Ishikawa (cell line): ENCODE measurements around the gene LLGL1.

ENCODE experiments used
- CEBPB ChIP-seq: IDR thresholded peaks from 2 replicates; pipeline ENCODE4 v1.6.1; 2012
- CREB1 ChIP-seq: IDR thresholded peaks from 2 replicates; pipeline ENCODE4 v1.6.1; 2012; ENCODE audit warnings: low read depth
- EGR1 ChIP-seq: IDR thresholded peaks from 2 replicates; pipeline ENCODE4 v1.6.1; 2012
- EP300 ChIP-seq: IDR thresholded peaks from 2 replicates; pipeline ENCODE4 v1.6.1; 2012; ENCODE audit warnings: borderline replicate concordance
- FOXM1 ChIP-seq: IDR thresholded peaks from 2 replicates; pipeline ENCODE4 v1.6.1; 2012; ENCODE audit warnings: low read depth, borderline replicate concordance
- NFIC ChIP-seq: IDR thresholded peaks from 2 replicates; pipeline ENCODE4 v1.6.1; 2012
- RAD21 ChIP-seq: IDR thresholded peaks from 2 replicates; pipeline ENCODE4 v1.6.1; 2012; ENCODE audit warnings: low read depth
- REST ChIP-seq: IDR thresholded peaks from 2 replicates; pipeline ENCODE4 v1.6.1; 2012; ENCODE audit warnings: low read depth, mild to moderate bottlenecking
- TAF1 ChIP-seq: IDR thresholded peaks from 2 replicates; pipeline ENCODE4 v1.6.1; 2012; ENCODE audit warnings: low read depth, mild to moderate bottlenecking
- TCF12 ChIP-seq: IDR thresholded peaks from 2 replicates; pipeline ENCODE4 v1.6.1; 2012; ENCODE audit warnings: low read depth
- USF1 ChIP-seq: IDR thresholded peaks from 2 replicates; pipeline ENCODE4 v1.6.1; 2012
- YY1 ChIP-seq: IDR thresholded peaks from 2 replicates; pipeline ENCODE4 v1.6.1; 2012; ENCODE audit warnings: low read depth
- ZBTB7A ChIP-seq: IDR thresholded peaks from 2 replicates; pipeline ENCODE4 v1.6.1; 2012; ENCODE audit warnings: low read depth
- TF ChIP-seq, protein P1 (sequence below): IDR thresholded peaks from 2 replicates; pipeline ENCODE4 v1.6.1; 2012

Gene LLGL1

GRCh38 chr17:18203308-18203707, 22.1 kb upstream of the LLGL1 start:
- TF ChIP-seq USF1 = peak; percentile 58
- TF ChIP-seq EP300 = no peak

DNA sequence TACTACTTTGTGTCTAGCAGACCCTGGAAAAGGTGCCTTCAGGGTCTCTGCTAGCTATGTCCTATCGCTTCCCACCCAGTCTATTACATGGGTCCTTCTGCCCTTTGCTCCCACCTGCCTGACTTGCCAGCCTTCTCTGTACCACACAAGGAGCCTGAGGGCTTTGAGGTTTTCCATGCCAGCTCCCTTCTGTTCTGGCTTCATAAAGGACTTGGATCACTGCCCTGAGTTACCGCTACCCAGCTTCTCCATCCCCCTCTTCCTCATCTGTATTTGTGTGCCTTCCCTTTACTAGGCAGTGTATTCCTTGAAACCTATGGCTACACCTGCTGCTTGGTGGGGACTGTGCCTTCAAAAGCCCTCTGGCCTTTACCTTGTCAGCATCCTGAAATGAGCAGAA, 19.6 kb upstream of the LLGL1 start:
- TF ChIP-seq ZBTB7A (no peak), RAD21 (no peak), EGR1 (no peak), TAF1 (no peak), REST (no peak), FOXM1 (no peak), TCF12 (no peak), YY1 (no peak), EP300 (no peak), USF1 (no peak), CEBPB (no peak), NFIC (no peak)

- no peak for TF ChIP-seq FOXM1
- TF ChIP-seq EGR1 = no peak
- no peak for TF ChIP-seq YY1
- no peak for TF ChIP-seq TAF1
- TF ChIP-seq, protein P1, sequence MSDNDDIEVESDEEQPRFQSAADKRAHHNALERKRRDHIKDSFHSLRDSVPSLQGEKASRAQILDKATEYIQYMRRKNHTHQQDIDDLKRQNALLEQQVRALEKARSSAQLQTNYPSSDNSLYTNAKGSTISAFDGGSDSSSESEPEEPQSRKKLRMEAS = no peak
- no peak for TF ChIP-seq TCF12
- no peak for TF ChIP-seq ZBTB7A
- TF ChIP-seq CEBPB = no peak
- TF ChIP-seq REST = no peak
- TF ChIP-seq CREB1 = no peak
- no peak for TF ChIP-seq RAD21
- no peak for TF ChIP-seq EP300
These were observed 18.5 kb upstream of the LLGL1 start for GRCh38 chr17:18206962-18207361.

DNA sequence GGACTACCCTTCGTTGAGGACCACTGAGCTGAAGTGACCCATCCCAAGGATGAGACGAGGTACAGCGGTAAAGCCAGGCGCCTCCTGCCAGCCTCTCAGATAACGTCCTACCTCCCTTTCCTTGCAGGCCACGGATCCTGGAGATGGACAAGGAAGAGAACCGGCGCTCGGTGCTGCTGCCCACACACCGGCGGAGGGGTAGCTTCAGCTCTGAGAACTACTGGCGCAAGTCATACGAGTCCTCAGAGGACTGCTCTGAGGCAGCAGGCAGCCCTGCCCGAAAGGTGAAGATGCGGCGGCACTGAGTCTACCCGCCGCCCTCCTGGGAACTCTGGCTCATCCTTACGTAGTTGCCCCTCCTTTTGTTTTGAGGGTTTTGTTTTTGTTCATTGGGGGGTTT, 17.3 kb upstream of the LLGL1 start:
- TF ChIP-seq ZBTB7A = no peak
- no peak for TF ChIP-seq FOXM1
- TF ChIP-seq RAD21 = no peak

- TF ChIP-seq USF1 = peak; percentile 60
- TF ChIP-seq CEBPB = no peak
These were observed 11.7 kb upstream of the LLGL1 start for GRCh38 chr17:18213666-18214270.

GRCh38 chr17:18217412-18218015, 7.9 kb upstream of the LLGL1 start:
- no peak for TF ChIP-seq EP300
- TF ChIP-seq RAD21 = peak; percentile 95

DNA sequence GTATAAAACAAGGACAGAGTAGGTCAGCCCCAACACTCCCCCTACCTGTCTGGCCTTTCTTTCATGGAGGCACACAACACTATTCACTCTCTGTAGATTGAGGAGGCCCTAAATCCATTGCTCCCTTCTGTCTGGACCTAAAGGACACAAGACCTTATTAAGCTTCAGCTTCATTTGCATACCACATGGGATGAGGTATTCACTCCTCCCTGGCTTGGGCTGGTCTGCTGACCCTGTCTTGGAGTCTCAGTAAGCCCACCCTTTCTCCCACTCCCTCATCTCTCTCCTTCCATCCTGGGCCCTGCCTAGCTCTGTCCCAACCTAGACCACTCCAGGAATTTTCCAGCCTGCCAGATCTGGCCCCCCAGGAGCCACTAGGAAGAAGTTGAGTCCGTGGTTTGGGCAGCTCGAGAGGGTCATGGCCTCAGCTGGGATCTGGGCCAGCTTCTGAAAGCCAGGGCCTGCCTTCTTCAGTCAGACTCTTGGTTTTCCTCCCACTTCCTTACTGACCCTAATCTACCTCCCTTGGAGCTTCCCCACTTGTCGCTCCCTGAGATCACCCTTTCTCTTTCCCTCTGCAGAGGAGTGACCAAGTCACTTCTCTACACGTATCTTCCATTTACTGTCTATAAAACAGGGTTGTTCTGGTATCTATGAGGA, 6.5 kb upstream of the LLGL1 start:
- TF ChIP-seq TCF12 (no peak), CREB1 (no peak), NFIC (no peak), ZBTB7A (no peak), EP300 (no peak), EGR1 (no peak)
- TF ChIP-seq, protein P1 = no peak
